H1 (cell line): ENCODE measurements around the gene GPHA2. TPM values are rescaled to one million over a fixed set of nuclear protein-coding genes. Genes with fewer than 3 reads are reported as not detected.

ENCODE experiments used
- ASH2L ChIP-seq: fragments of 200-600, 300-600 bp; sonication (generic); IDR thresholded peaks from one replicate; pipeline ENCODE4 v1.7.1; 2017; ENCODE audit warnings: low read length
- BCL11A ChIP-seq, 2 experiments: IDR thresholded peaks; one replicate each; pipeline ENCODE4 v1.6.1; 2011; ENCODE audit warnings: low read depth in 2 of 2, low read length in 2 of 2, mild to moderate bottlenecking in 2 of 2
- RFX5 ChIP-seq: IDR thresholded peaks from 2 replicates; pipeline ENCODE4 v1.6.1; 2011; ENCODE audit warnings: low read depth, low read length, improper control_type of control experiment, borderline replicate concordance
- polyA plus RNA-seq, 7 experiments: library from polyadenylated mRNA; depleted of rRNA in 3 of 7; stranded (reverse) in 5 of 7; unstranded in 2 of 7; fragments of >200 nt in 5 of 7; fragments of 200-250 nt in 2 of 7; gene quantifications; 1 replicate in 5 of 7; 2 replicates in 1 of 7; 4 replicates in 1 of 7; pipeline versions ENCODE4 v1.2.1 to v1.2.3, GENCODE V29; 2011 to 2013; ENCODE audit warnings: missing spikeins in 2 of 7, mixed read lengths in 2 of 7
- total RNA-seq: library from RNA; stranded (reverse); fragmentation: NEBNext Ultra II Directional; extraction: Animal tissue kit (Norgen Biotek cat#: 25700); gene quantifications from 2 replicates; pipeline ENCODE4 v1.2.1, GENCODE V29; 2021

GPHA2 gene
- total and polyA plus RNA-seq, 2 of the 8 experiments (the other 6 are each of a cell fraction or from before 2014, with no cell fraction given): 0.97 to 4.4 TPM

- TF ChIP-seq BCL11A (IDR thresholded peaks at IDR 0.05; ENCODE audit: low read depth in 2 of 2, low read length in 2 of 2) (no peak), ASH2L (no peak), RFX5 (no peak)
These were observed 17.7 kb downstream of the GPHA2 start (continued) for GRCh38 chr11:64918017-64918416.
